Uterus (tissue), 4 donors: ENCODE data around the gene SPR. TPM values are rescaled to one million over a fixed set of nuclear protein-coding genes. Genes with fewer than 3 reads are reported as not detected.
A peak's percentile ranks its signal among the peaks of the same experiment; 100 is the strongest.

ENCODE experiments used
- DNase-seq, 2 donors: peaks; one replicate each; pipeline ENCODE4 v3.0.0-alpha.2; 2019 to 2020
- H3K27ac ChIP-seq, 2 donors: fragments of 200-600 bp; sonication (generic); 1 replicate in 1 of 2; 2 replicates in 1 of 2; pipeline ENCODE4 v1.5.1; 2016 to 2018
- H3K27me3 ChIP-seq, 2 donors: fragments of 200-600 bp; sonication (generic); one replicate each; pipeline ENCODE4 v1.5.1; 2018 to 2019; ENCODE audit warnings: control low read depth in 1 of 2
- H3K36me3 ChIP-seq, 2 donors: fragments of 200-600 bp; sonication (generic); one replicate each; pipeline ENCODE4 v1.5.1; 2019; ENCODE audit warnings: control low read depth in 1 of 2
- H3K4me1 ChIP-seq, 2 donors: fragments of 200-600 bp; sonication (generic); one replicate each; pipeline ENCODE4 v1.5.1; 2018 to 2019; ENCODE audit warnings: control low read depth in 1 of 2
- H3K4me3 ChIP-seq, 2 donors: fragments of 200-600 bp; sonication (generic); 1 replicate in 1 of 2; 2 replicates in 1 of 2; pipeline ENCODE4 v1.5.1; 2018 to 2019; ENCODE audit warnings: mild to moderate bottlenecking in 1 of 2
- H3K9me3 ChIP-seq, 2 donors: fragments of 200-600 bp; sonication (generic); one replicate each; pipeline ENCODE4 v1.5.1; 2019; ENCODE audit warnings: control low read depth in 1 of 2
- CTCF ChIP-seq, 4 experiments: fragments of 200-600 bp in 2 of 4; fragments of 450-650 bp in 2 of 4; sonication (generic) in 2 of 4; IDR thresholded peaks; one replicate each; pipeline ENCODE4 v1.5.1; 2016 to 2019; ENCODE audit warnings: antibody characterized with exemption in 4 of 4, mild to moderate bottlenecking in 2 of 4, moderate library complexity in 1 of 4
- POLR2A ChIP-seq, 2 donors: fragments of 450-650 bp; IDR thresholded peaks; one replicate each; pipeline ENCODE4 v1.6.1; 2016; ENCODE audit warnings: antibody characterized with exemption in 2 of 2, mild to moderate bottlenecking in 1 of 2, moderate library complexity in 1 of 2
- intact Hi-C: fragments of 100-400 bp; cut with DNase I; formaldehyde crosslinking; loops from one replicate; pipeline ENCODE4 v1.15.1; 2023; ENCODE audit warnings: low total_unique reads
- total RNA-seq, 4 donors: library from RNA; depleted of rRNA in 3 of 4; stranded (reverse); fragments of >200 nt in 3 of 4; gene quantifications; one replicate each; pipeline versions ENCODE4 v1.1.0 to v1.2.4, GENCODE V29; 2014 to 2023
- donor health status: DM: yes; HTN: yes; CAD: no.

Gene SPR
- total RNA-seq, 4 donors from 2014 or later, result 4.5 to 33.8 (median 18.8) TPM

GRCh38 chr2:72851333-72851732 lies 35.9 kb upstream of the SPR start:
- no peaks in the 10 kb centered on the region for H3K36me3 ChIP-seq
- TF ChIP-seq CTCF (IDR thresholded peaks at IDR 0.05), result no peak
- TF ChIP-seq POLR2A (IDR thresholded peaks at IDR 0.05), result no peak
- H3K9me3 ChIP-seq, result no peaks in the 10 kb centered on the region
- DNase-seq, result no peak
- intact Hi-C loops, result no loop called here
- H3K4me1 ChIP-seq, result no peaks in the 10 kb centered on the region
- H3K27ac ChIP-seq, result no peak overlapping the region
- H3K27me3 ChIP-seq, result no peaks in the 10 kb centered on the region
- H3K4me3 ChIP-seq, result no peak overlapping the region

- TF ChIP-seq POLR2A (IDR thresholded peaks at IDR 0.05) (no peak), CTCF (IDR thresholded peaks at IDR 0.05) (peak; percentile 36 to 46 (median 44))
- H3K4me3 ChIP-seq, result no peak overlapping the region
- H3K4me1 ChIP-seq, result peaks cover 0 to 3% of the 10 kb centered on the region in 2 donors
- no peak overlapping the region for H3K27ac ChIP-seq
- H3K27me3 ChIP-seq, result peaks cover 0 to 19% of the 10 kb centered on the region in 2 donors
- no peaks in the 10 kb centered on the region for H3K9me3 ChIP-seq
- peak; percentile 31 to 32 for DNase-seq
- intact Hi-C loops, result loop anchor here (5.0 kb wide), 1 partner anchor 88 kb away; no protein-coding TSS in a partner anchor
- no peaks in the 10 kb centered on the region for H3K36me3 ChIP-seq
Observed at GRCh38 chr2:72859831-72860262, 27.4 kb upstream of the SPR start.

GRCh38 chr2:72862239-72862988 lies 24.8 kb upstream of the SPR start:
- TF ChIP-seq CTCF (IDR thresholded peaks at IDR 0.05) (peak; percentile 88 to 97 (median 92)), POLR2A (IDR thresholded peaks at IDR 0.05) (no peak)
- H3K4me1 ChIP-seq, result peaks cover 0 to 3% of the 10 kb centered on the region in 2 donors
- peak; percentile 82 to 89 for DNase-seq
- intact Hi-C loops, result loop anchor here (5.0 kb wide), 1 partner anchor 90 kb away; no protein-coding TSS in a partner anchor
- peaks cover 0 to 19% of the 10 kb centered on the region in 2 donors for H3K27me3 ChIP-seq
- no peak overlapping the region for H3K27ac ChIP-seq
- H3K36me3 ChIP-seq, result no peaks in the 10 kb centered on the region
- H3K9me3 ChIP-seq, result no peaks in the 10 kb centered on the region
- H3K4me3 ChIP-seq, result no peak overlapping the region

GRCh38 chr2:72863046-72863445 lies 24.2 kb upstream of the SPR start:
- peaks cover 0 to 19% of the 10 kb centered on the region in 2 donors for H3K27me3 ChIP-seq
- H3K27ac ChIP-seq, result no peak overlapping the region
- H3K36me3 ChIP-seq, result no peaks in the 10 kb centered on the region
- TF ChIP-seq POLR2A (IDR thresholded peaks at IDR 0.05), result no peak
- TF ChIP-seq CTCF (IDR thresholded peaks at IDR 0.05), result no peak
- H3K9me3 ChIP-seq, result no peaks in the 10 kb centered on the region
- intact Hi-C loops, result loop anchor here (5.0 kb wide), 1 partner anchor 91 kb away; no protein-coding TSS in a partner anchor
- H3K4me3 ChIP-seq, result no peak overlapping the region
- H3K4me1 ChIP-seq, result peaks cover 0 to 3% of the 10 kb centered on the region in 2 donors
- DNase-seq, result no peak

- DNase-seq, result no peak
- TF ChIP-seq POLR2A (IDR thresholded peaks at IDR 0.05) (no peak), CTCF (IDR thresholded peaks at IDR 0.05) (no peak)
- H3K36me3 ChIP-seq, result no peaks in the 10 kb centered on the region
- H3K27ac ChIP-seq, result no peak overlapping the region
- intact Hi-C loops, result loop anchor here (5.0 kb wide), 1 partner anchor 92 kb away; no protein-coding TSS in a partner anchor
- H3K27me3 ChIP-seq, result peaks cover 0 to 19% of the 10 kb centered on the region in 2 donors
- H3K4me3 ChIP-seq, result no peak overlapping the region
- H3K4me1 ChIP-seq, result peaks cover 0 to 3% of the 10 kb centered on the region in 2 donors
- H3K9me3 ChIP-seq, result no peaks in the 10 kb centered on the region
Observed at GRCh38 chr2:72864500-72864899, 22.7 kb upstream of the SPR start.
